HCT116 (cell line): ENCODE results near the gene TRPV4.

ENCODE experiments used
- POLR2A ChIP-seq: IDR thresholded peaks from 2 replicates; pipeline ENCODE4 v1.7.0; 2011; ENCODE audit warnings: borderline replicate concordance; ENCODE audit not compliant: insufficient read depth, insufficient read length; ENCODE audit errors: extremely low read depth
- POLR2AphosphoS5 ChIP-seq: IDR thresholded peaks from 2 replicates; pipeline ENCODE4 v1.6.1; 2011; ENCODE audit warnings: mild to moderate bottlenecking, low read depth, low read length, moderate library complexity
- ZNF274 ChIP-seq: fragments of 200-500 bp; sonication (Bioruptor generic); IDR thresholded peaks from 2 replicates; pipeline ENCODE4 v1.6.1; 2014; ENCODE audit warnings: mild to moderate bottlenecking, low read depth, low read length, inconsistent platforms
- TF ChIP-seq, protein P1 (sequence below): IDR thresholded peaks from 2 replicates; pipeline ENCODE4 v1.6.1; 2012
- TF ChIP-seq, protein P2 (sequence below), 3 experiments: fragments of 200-600 bp in 1 of 3; sonication (generic) in 1 of 3; IDR thresholded peaks in 2 of 3; conservative IDR thresholded peaks in 1 of 3; 2 replicates each; pipeline ENCODE4 v1.5.1; 2012 to 2017; ENCODE audit warnings: low read depth in 2 of 3, low read length in 2 of 3, antibody characterized with exemption in 1 of 3, borderline replicate concordance in 1 of 3, control low read depth in 1 of 3, mild to moderate bottlenecking in 1 of 3, mixed read lengths in 1 of 3, mixed run types in 1 of 3, moderate library complexity in 1 of 3; ENCODE audit not compliant: insufficient read depth in 1 of 3

DNA sequence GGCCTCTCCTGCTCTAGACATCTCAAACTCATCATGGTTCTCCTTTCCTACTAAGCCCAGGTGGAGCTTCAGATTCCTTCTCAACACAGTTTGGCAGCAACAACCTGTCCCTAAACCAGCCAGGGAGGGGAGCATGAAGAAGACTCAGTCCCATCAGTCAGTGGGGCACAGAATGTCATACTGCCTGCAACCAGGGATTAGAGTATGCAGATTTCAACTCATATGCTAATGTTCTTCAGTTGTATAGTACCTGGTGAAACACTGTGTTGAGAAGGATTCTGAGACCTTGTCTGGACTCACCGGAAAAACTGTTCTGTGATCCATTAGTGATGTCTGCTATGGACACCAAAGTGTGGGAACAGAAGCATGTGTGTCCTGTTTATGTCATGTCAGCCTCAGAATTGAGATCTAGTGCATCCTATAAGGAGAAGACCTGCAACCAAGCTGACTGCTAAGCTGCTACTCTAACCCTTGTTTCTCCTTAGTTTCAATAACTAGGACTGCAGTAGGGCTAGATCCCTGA, 43.6 kb downstream of the TRPV4 start:
- TF ChIP-seq, protein P1, sequence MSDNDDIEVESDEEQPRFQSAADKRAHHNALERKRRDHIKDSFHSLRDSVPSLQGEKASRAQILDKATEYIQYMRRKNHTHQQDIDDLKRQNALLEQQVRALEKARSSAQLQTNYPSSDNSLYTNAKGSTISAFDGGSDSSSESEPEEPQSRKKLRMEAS: no peak
- TF ChIP-seq ZNF274 (no peak), POLR2AphosphoS5 (no peak), POLR2A (no peak)
- TF ChIP-seq, protein P2, sequence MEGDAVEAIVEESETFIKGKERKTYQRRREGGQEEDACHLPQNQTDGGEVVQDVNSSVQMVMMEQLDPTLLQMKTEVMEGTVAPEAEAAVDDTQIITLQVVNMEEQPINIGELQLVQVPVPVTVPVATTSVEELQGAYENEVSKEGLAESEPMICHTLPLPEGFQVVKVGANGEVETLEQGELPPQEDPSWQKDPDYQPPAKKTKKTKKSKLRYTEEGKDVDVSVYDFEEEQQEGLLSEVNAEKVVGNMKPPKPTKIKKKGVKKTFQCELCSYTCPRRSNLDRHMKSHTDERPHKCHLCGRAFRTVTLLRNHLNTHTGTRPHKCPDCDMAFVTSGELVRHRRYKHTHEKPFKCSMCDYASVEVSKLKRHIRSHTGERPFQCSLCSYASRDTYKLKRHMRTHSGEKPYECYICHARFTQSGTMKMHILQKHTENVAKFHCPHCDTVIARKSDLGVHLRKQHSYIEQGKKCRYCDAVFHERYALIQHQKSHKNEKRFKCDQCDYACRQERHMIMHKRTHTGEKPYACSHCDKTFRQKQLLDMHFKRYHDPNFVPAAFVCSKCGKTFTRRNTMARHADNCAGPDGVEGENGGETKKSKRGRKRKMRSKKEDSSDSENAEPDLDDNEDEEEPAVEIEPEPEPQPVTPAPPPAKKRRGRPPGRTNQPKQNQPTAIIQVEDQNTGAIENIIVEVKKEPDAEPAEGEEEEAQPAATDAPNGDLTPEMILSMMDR (IDR thresholded peaks at IDR 0.05 in 2 of 3, conservative IDR thresholded peaks at IDR 0.05 in 1 of 3; ENCODE audit: borderline replicate concordance in 1 of 3, insufficient read depth in 1 of 3, low read depth in 2 of 3, low read length in 2 of 3): no peak
